CD14-positive monocyte (primary cell): ENCODE measurements around the gene EXOSC10. TPM values are rescaled to one million over a fixed set of nuclear protein-coding genes. Genes with fewer than 3 reads are reported as not detected.

Source experiments
- DNase-seq, 3 donors: peaks; one replicate each; pipeline ENCODE4 v3.0.0-alpha.2; 2011 to 2022
- H2AFZ ChIP-seq: 2 replicates; pipeline ENCODE4 v1.6.0; 2012; ENCODE audit warnings: mild to moderate bottlenecking, low read depth, low read length, inconsistent platforms; ENCODE audit not compliant: insufficient read depth, poor library complexity, severe bottlenecking
- H3K27ac ChIP-seq, 2 donors: 1 replicate in 1 of 2; 2 replicates in 1 of 2; pipeline ENCODE4 v1.5.1; 2012 to 2013; ENCODE audit warnings: low read length in 2 of 2, control low read depth in 1 of 2, inconsistent platforms in 1 of 2, low read depth in 1 of 2, mild to moderate bottlenecking in 1 of 2
- H3K27me3 ChIP-seq, 2 donors: one replicate each; pipeline versions ENCODE4 v1.6.0 to v1.6.1; 2011 to 2013; ENCODE audit warnings: low read length in 2 of 2; ENCODE audit not compliant: control insufficient read depth in 2 of 2, insufficient read depth in 2 of 2
- H3K36me3 ChIP-seq, 2 donors: replicated peaks in 1 of 2; 1 replicate in 1 of 2; 2 replicates in 1 of 2; pipeline versions ENCODE4 v1.5.1 to v1.6.1; 2012 to 2013; ENCODE audit warnings: low read length in 2 of 2, control low read depth in 1 of 2, inconsistent platforms in 1 of 2, mild to moderate bottlenecking in 1 of 2; ENCODE audit not compliant: insufficient read depth in 2 of 2, control insufficient read depth in 1 of 2
- H3K4me1 ChIP-seq, 2 donors: 1 replicate in 1 of 2; 2 replicates in 1 of 2; pipeline versions ENCODE4 v1.5.1 to v1.6.1; 2012 to 2013; ENCODE audit warnings: low read length in 2 of 2, control low read depth in 1 of 2, inconsistent platforms in 1 of 2, mild to moderate bottlenecking in 1 of 2, moderate library complexity in 1 of 2; ENCODE audit not compliant: insufficient read depth in 2 of 2, control insufficient read depth in 1 of 2
- H3K4me2 ChIP-seq: replicated peaks from 2 replicates; pipeline ENCODE3; 2012; ENCODE audit warnings: low read length, moderate library complexity, mild to moderate bottlenecking; ENCODE audit not compliant: poor library complexity, severe bottlenecking; ENCODE audit errors: extremely low read depth
- H3K4me3 ChIP-seq, 3 experiments: fragments of 200-600 bp in 1 of 3; sonication (generic) in 1 of 3; replicated peaks in 1 of 3; 1 replicate in 2 of 3; 2 replicates in 1 of 3; pipeline ENCODE4 v1.5.1; 2011 to 2013; ENCODE audit warnings: low read length in 3 of 3, mild to moderate bottlenecking in 3 of 3, control low read depth in 2 of 3, low read depth in 2 of 3, inconsistent platforms in 1 of 3, moderate library complexity in 1 of 3
- H3K79me2 ChIP-seq: 2 replicates; pipeline ENCODE4 v1.6.0; 2012; ENCODE audit warnings: mild to moderate bottlenecking, control low read depth, inconsistent platforms, low read length, moderate library complexity; ENCODE audit not compliant: insufficient read depth
- H3K9ac ChIP-seq: 2 replicates; pipeline ENCODE4 v1.6.0; 2017; ENCODE audit warnings: low read length, mild to moderate bottlenecking; ENCODE audit not compliant: insufficient read depth, poor library complexity, severe bottlenecking
- H3K9me3 ChIP-seq, 2 donors: replicated peaks in 1 of 2; 1 replicate in 1 of 2; 2 replicates in 1 of 2; pipeline versions ENCODE4 v1.5.1 to v1.6.1; 2012 to 2013; ENCODE audit warnings: low read length in 2 of 2, control low read depth in 1 of 2; ENCODE audit not compliant: control insufficient read depth in 1 of 2, insufficient read depth in 1 of 2
- H4K20me1 ChIP-seq: 2 replicates; pipeline ENCODE4 v1.6.0; 2012; ENCODE audit warnings: mild to moderate bottlenecking, low read length, control low read depth, moderate library complexity; ENCODE audit not compliant: insufficient read depth
- H3K27ac Mint-ChIP-seq, 7 donors: one replicate each; pipeline ENCODE4 v1.8.0; 2020; ENCODE audit warnings: mild to moderate bottlenecking in 7 of 7, mixed read lengths in 7 of 7, moderate library complexity in 6 of 7, inconsistent platforms in 2 of 7
- H3K27me3 Mint-ChIP-seq, 3 donors: one replicate each; pipeline ENCODE4 v1.8.0; 2021 to 2022; ENCODE audit warnings: low read depth in 3 of 3, mild to moderate bottlenecking in 3 of 3, mixed read lengths in 3 of 3, moderate library complexity in 3 of 3, inconsistent platforms in 1 of 3
- H3K36me3 Mint-ChIP-seq, 2 donors: one replicate each; pipeline ENCODE4 v1.8.0; 2020; ENCODE audit warnings: mixed read lengths in 2 of 2, inconsistent platforms in 1 of 2, mild to moderate bottlenecking in 1 of 2
- H3K4me1 Mint-ChIP-seq: one replicate; pipeline ENCODE4 v1.8.0; 2020; ENCODE audit warnings: mild to moderate bottlenecking, mixed read lengths
- H3K4me3 Mint-ChIP-seq, 2 donors: one replicate each; pipeline ENCODE4 v1.8.0; 2020; ENCODE audit warnings: mild to moderate bottlenecking in 2 of 2, mixed read lengths in 2 of 2, moderate library complexity in 1 of 2
- H3K9me3 Mint-ChIP-seq, 7 donors: one replicate each; pipeline ENCODE4 v1.8.0; 2020 to 2022; ENCODE audit warnings: mixed read lengths in 7 of 7, mild to moderate bottlenecking in 6 of 7, moderate library complexity in 6 of 7, inconsistent platforms in 2 of 7
- WGBS: methylation state at CpG from one replicate; pipeline ENCODE4 v1.1.5; 2013; ENCODE audit warnings: missing lambda C conversion rate; ENCODE audit not compliant: insufficient coverage; 5-methylcytosine and 5-hydroxymethylcytosine counted together
- intact Hi-C, 2 donors: fragments of 100-400 bp; cut with micrococcal nuclease; formaldehyde crosslinking; loops; one replicate each; pipeline versions ENCODE4 v1.15.0 to v1.15.1; 2023
- polyA plus RNA-seq, 3 donors: library from polyadenylated mRNA; depleted of rRNA in 1 of 3; unstranded in 2 of 3; stranded (reverse) in 1 of 3; fragments of 300-500 nt in 2 of 3; fragments of >200 nt in 1 of 3; fragmentation: Illumina TruSeq in 2 of 3; gene quantifications; 1 replicate in 2 of 3; 2 replicates in 1 of 3; pipeline ENCODE4 v1.2.3, GENCODE V29; 2012 to 2021
- TF ChIP-seq, protein P1 (sequence below): fragments of 200-600 bp; IDR thresholded peaks from one replicate; pipeline ENCODE4 v1.8.0; 2022; ENCODE audit warnings: antibody characterized with exemption, mild to moderate bottlenecking

EXOSC10 gene
- polyA plus RNA-seq, 3 donors = 24.0 to 66.3 (median 27.4) TPM

DNA sequence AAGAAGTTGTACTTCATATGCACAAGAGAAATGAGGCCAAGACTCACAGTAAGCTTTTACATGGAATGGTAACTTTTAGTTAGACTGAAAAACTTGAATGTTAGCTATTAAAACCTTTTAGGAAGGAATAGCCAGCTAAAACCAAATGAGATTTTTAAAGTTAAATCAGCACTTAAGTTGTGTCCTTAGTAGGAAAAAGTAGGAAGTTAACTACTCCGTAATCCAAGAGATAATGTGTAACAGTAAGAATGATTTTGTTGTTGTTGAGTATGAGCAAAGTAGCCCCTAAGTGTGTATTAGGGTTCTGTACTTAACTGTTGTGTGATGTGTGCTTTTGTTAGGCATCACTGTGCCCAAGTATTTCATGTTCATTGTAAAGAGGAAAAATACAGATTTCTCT is 74.1 kb downstream of the EXOSC10 start:
- no peaks in the 10 kb centered on the region for H3K9me3 ChIP-seq
- peaks cover 0 to 2% (median 0%) of the 10 kb centered on the region in 3 donors for H3K27me3 Mint-ChIP-seq
- H3K79me2 ChIP-seq = no peaks in the 10 kb centered on the region
- no peak overlapping the region for H3K27ac Mint-ChIP-seq
- H3K4me1 Mint-ChIP-seq = no peaks in the 10 kb centered on the region
- no peak overlapping the region for H3K27ac ChIP-seq
- no peaks in the 10 kb centered on the region for H3K4me1 ChIP-seq
- no peak for DNase-seq
- no peaks in the 10 kb centered on the region for H3K9me3 Mint-ChIP-seq
- TF ChIP-seq, protein P1, sequence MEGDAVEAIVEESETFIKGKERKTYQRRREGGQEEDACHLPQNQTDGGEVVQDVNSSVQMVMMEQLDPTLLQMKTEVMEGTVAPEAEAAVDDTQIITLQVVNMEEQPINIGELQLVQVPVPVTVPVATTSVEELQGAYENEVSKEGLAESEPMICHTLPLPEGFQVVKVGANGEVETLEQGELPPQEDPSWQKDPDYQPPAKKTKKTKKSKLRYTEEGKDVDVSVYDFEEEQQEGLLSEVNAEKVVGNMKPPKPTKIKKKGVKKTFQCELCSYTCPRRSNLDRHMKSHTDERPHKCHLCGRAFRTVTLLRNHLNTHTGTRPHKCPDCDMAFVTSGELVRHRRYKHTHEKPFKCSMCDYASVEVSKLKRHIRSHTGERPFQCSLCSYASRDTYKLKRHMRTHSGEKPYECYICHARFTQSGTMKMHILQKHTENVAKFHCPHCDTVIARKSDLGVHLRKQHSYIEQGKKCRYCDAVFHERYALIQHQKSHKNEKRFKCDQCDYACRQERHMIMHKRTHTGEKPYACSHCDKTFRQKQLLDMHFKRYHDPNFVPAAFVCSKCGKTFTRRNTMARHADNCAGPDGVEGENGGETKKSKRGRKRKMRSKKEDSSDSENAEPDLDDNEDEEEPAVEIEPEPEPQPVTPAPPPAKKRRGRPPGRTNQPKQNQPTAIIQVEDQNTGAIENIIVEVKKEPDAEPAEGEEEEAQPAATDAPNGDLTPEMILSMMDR = no peak
- WGBS = 88% methylated on average over 1 of the region's 1 CpG
- H3K36me3 ChIP-seq = peaks cover 70 to 82% of the 10 kb centered on the region in 2 donors
- H3K4me2 ChIP-seq = no peak overlapping the region
- H3K36me3 Mint-ChIP-seq = peaks cover 71 to 87% of the 10 kb centered on the region in 2 donors
- H3K9ac ChIP-seq = no peak overlapping the region
- no peak overlapping the region for H3K4me3 Mint-ChIP-seq
- H3K4me3 ChIP-seq = no peak overlapping the region
- H2AFZ ChIP-seq = no peak overlapping the region
- no peaks in the 10 kb centered on the region for H3K27me3 ChIP-seq
- peaks cover 75% of the 10 kb centered on the region for H4K20me1 ChIP-seq
- intact Hi-C loops = no loop called here

GRCh38 chr1:11024874-11025203 is 74.8 kb downstream of the EXOSC10 start:
- intact Hi-C loops = no loop called here
- Histone ChIP-seq H3K36me3 (peaks cover 77 to 82% of the 10 kb centered on the region in 2 donors), H3K27me3 (no peaks in the 10 kb centered on the region), H3K79me2 (peaks cover 6% of the 10 kb centered on the region), H4K20me1 (peaks cover 81% of the 10 kb centered on the region), H3K4me3 (no peak overlapping the region), H3K4me2 (no peak overlapping the region), H3K4me1 (no peaks in the 10 kb centered on the region), H3K27ac (no peak overlapping the region), H3K9me3 (no peaks in the 10 kb centered on the region), H3K9ac (no peak overlapping the region), H2AFZ (no peak overlapping the region)
- TF ChIP-seq, protein P1 = no peak
- H3K27me3 Mint-ChIP-seq = peaks cover 0 to 2% (median 0%) of the 10 kb centered on the region in 3 donors
- no peaks in the 10 kb centered on the region for H3K4me1 Mint-ChIP-seq
- no peaks in the 10 kb centered on the region for H3K9me3 Mint-ChIP-seq
- H3K36me3 Mint-ChIP-seq = peaks cover 73 to 91% of the 10 kb centered on the region in 2 donors
- no peak for DNase-seq
- no peak overlapping the region for H3K4me3 Mint-ChIP-seq
- WGBS = no CpG with 5 or more reads among the region's 2 CpGs
- H3K27ac Mint-ChIP-seq = no peak overlapping the region
